CD4-positive, alpha-beta T cell treated with Interleukin-4 for 1 hour (primary cell): ENCODE measurements around the gene CNOT2.

Experiments
- DNase-seq, 2 donors: peaks; one replicate each; pipeline ENCODE4 v3.0.0-alpha.2; 2020 to 2022

The CNOT2 gene, protein sequence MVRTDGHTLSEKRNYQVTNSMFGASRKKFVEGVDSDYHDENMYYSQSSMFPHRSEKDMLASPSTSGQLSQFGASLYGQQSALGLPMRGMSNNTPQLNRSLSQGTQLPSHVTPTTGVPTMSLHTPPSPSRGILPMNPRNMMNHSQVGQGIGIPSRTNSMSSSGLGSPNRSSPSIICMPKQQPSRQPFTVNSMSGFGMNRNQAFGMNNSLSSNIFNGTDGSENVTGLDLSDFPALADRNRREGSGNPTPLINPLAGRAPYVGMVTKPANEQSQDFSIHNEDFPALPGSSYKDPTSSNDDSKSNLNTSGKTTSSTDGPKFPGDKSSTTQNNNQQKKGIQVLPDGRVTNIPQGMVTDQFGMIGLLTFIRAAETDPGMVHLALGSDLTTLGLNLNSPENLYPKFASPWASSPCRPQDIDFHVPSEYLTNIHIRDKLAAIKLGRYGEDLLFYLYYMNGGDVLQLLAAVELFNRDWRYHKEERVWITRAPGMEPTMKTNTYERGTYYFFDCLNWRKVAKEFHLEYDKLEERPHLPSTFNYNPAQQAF

DNA sequence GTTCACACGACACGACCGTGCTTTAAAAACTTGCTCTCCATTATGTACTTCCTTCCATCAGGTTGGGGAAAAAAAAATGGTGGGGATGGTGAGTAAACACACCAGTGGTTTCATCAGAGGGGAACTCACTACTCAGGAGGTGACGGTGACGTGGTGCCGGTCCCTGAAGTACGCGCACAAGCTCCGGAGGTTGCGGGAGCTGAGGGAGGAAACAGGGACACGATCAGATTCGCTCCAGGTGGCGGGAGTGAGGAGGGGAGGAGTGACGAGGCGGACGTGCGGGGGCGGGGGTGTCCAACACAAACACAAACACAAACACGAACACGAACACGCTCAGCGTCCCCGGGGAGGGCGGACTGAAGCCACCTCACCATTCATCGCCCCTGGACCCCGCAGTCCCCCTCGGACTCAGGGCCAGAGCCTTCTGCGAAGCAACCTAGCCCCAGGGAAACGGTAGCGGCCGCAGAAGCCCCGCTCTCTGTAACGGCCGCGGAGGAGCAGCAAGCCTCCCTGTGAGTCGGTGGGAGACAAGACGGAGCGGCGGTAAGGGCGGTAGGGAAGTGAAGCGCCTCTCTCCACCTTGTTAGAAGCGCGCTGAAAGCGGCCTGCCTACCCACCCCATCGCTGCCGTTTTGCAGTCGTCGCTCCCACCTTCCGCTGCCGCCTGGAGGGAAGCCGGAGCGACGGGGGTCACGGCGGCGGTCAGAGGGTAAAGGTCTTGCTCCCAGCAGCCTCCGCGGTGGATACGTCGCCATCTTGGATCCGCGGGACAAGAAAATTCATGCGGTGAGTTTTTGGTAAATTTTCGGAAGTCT, at the start of gene CNOT2:
CNOT2 (plus strand) TSS at position 739 of the 815 bp plus-strand sequence. CDS start 34,794 bp downstream, outside the sequence.
- DNase-seq: peak; percentile 89 to 90

DNA sequence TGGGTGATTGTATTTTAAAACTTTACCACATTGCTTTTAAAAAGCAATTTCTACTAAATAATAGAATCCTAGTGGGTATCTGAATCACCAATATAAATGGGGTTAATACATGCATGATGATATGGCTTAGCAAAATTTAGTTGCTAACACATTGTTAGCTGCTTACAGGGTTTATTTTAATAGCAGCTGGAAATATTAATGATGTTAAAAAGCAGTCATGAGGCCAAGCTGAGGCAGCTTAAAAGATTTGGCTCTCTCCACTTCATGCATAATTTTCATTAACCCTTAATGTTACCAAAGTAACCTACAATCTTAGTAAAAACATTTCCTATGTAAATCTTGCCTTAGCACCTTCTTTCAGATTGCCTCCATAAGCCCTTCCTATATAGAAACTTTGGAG, 49.2 kb upstream of the CNOT2 start:
- DNase-seq: no peak

DNA sequence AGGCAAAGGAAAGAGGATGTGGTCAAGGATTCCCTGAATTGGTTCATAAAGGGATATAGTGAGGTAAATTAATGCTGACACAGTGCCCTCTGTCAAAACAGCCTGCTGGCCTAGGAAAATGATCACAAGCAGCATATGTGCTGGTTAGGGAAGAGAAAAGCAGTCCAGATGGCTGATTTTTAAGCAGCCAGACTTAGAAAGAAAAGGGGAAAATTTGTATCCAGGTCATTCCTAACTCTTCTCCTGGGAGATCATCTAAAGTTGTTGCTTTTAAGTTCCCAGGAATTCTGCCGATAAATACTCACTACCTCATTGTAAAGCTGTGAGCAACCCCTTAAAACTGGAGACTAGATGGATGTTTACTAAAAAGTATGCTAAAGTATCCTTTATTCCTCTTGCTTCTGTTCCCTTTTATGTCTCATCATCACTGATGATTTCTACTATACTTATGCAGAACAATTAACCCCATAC, 46.4 kb upstream of the CNOT2 start:
- DNase-seq: no peak

DNA sequence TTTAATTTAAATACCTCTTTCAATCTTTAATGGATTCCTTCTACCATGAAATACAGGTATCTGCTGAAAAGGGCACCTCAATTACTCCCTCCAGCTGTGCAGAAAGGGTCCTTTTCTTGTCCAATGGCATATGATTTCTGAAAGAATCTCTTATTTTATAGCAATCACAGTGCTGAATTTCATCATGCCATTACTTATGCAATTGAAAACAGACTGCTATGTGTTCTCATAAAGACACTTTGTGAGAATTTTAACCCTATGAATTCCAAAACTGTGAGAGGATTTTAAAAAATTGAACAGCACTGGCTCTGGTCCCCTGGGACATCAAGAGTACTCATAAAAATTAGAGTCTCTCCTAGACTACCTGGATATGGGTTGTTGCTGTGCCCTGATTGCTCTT, 45.9 kb upstream of the CNOT2 start:
- no peak for DNase-seq

DNA sequence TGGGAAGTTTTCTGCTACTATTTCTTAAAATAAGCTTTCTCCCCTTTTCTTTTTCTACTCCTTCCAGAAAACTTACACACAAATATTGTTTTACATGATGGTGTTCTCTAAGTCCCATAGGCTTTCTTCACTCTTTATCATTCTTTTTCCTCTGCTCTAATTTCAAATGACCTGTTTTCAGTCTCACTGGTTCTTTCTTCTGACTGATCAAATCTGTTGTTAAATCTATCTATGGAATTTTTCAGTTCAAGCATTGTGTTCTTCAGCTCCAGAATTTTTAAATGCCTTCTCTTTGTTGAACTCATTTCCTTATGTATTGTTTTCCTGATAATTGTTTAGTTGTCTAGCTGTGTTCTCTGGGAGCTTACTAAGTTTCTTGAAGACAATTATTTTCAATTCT, 29.5 kb upstream of the CNOT2 start:
- DNase-seq: no peak

DNA sequence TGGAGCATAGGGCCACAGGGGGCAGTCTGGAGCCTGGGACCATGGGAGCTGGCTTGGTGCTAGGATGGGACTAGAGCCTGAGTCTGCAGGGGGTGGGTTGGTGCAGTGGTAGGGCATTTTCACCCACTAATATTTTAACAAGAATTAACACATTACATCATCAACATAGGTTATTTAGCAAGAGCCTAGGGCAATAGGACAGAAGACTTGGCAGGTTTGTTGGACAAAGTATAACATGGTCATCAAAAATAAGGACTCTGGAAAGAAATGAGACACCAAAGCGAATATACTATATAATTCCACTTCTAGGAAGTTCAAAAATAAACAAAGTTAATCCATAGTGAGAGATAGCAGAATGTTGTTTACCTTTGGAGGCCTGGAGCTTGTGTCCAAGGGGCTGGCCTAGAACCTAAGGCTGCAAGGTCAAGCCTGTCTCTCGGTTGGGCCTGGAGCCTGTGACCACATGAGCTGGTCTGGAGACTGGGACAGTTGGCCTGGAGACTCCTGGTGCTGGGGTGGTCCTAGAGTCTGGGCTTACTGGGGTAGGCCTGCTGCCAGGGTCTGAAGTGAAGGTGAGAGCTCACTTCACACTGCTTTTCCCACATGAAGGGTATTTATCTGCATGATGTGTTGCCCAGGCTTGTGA, 28.1 kb upstream of the CNOT2 start:
- no peak for DNase-seq

DNA sequence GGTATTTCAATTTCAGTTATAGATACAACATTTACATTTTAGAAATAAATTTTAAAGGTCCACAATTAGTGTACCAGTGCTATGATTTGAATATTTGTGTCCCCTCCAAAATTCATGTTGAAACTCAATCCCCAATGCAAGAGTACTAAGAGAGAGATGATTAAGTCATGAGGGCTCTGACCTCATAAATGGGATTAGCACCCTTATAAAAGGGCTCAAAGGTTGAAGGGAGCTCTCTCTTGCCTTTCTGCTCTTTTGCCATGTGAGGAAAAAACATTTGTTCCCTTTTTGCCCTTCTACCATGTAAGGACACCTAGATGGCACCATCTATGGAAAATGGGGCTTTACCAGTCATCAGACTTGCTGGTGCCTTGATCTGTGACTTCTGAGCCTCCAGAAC, 25.8 kb upstream of the CNOT2 start:
- no peak for DNase-seq

DNA sequence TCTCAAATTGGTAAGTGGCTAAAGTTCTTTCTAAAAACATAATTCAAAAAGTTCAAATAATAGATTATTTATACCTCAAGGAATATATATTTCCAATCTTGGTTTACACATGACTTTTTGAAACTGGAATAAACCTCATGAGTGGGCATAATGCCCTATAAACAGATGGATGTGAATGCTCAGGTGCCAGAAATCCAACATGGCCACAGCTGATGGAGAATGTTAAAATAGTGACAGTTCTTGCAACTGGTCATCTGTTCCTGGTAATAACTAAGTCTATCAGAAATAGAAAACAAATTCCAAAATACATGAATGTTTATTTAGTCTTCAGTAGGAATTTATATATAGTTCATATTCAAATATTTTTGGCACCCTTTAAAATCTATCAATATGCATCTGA, 21.6 kb upstream of the CNOT2 start:
- no peak for DNase-seq

DNA sequence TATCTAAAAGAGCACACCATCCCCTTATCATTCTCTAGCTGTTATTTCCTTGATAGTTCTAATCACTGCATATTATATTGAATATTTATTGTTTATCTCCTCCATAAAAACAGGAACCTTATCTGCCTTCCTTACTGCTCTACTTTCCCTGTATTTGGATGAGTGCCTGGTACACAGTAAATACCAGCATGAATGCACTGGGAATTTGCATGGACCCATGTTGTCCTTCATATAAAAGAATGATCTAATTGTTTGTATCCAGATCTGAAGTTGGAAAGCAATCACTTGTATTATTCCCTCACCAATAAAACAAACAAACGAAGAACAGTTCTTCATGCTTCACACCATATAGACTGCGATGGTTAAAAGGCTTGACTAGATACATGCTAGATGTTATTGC, 15.3 kb upstream of the CNOT2 start:
- no peak for DNase-seq

DNA sequence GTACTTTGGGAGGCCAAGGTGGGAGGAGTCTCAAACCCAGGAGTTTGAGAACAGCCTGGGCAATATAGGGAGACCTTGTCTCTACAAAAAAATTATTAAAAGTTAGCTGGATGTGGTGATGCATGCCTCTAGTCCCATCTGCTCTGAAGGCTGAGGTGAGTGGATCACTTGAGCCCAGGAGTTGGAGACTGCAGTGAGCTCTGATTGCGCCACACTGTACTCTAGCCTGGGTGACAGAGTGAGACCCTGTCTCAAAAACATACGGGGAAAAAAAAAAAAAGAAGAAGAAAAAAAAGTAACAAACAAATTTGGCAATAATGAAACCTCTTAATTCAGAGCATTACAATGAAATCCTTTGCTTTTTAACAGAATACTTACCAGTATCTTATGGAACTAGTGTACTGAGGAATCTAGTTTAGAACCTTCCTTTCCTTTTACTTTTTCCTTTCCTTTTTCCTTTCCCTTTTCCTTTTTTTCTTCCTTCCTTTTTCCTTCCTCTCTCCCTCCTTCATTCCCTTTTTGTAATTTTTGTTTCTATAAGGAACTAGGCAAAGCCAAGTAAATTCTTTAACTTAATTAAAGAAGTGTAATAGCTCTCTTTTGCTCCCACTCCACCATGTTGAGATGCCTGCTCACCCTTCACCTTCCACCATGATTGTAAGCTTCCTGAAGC, 12.2 kb upstream of the CNOT2 start:
- no peak for DNase-seq

DNA sequence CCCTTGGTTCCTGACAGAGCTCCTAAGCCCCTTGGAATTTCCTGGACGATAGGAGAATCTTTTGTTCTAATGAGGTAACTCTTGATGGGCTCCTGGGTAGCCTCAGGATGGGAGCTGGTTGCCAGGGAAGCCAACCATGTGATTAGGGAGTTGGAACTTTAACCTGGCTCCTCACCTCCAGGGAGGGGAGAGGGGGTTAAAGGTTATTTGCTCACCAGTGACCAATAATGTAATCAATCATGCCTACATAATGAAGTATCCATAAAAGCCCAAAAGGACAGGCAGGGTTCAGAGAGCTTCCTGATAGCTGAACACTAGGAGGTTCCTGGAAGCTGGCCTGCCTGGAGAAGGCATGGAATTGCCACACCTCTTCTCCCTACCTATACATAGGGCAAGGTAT, 6.2 kb upstream of the CNOT2 start:
- no peak for DNase-seq

DNA sequence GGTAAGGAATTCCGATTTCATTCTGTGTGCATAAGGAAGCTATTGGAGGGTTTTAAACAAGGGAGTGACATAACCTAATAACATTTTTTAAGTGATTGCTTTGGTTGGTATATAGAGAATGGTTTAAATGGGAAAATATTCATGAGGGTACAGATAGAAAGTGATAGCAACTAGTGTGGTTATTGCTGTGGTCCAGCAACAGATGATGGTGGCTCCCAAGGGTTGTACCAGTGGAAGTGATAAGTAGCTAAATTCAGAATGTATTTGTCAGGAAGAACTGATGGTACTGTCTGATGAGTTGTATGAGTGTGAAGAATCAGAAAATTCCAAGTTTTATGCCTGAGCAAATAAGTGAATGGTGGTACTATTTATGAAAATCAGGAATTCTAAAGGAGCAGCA, 2.6 kb upstream of the CNOT2 start:
- DNase-seq: no peak

DNA sequence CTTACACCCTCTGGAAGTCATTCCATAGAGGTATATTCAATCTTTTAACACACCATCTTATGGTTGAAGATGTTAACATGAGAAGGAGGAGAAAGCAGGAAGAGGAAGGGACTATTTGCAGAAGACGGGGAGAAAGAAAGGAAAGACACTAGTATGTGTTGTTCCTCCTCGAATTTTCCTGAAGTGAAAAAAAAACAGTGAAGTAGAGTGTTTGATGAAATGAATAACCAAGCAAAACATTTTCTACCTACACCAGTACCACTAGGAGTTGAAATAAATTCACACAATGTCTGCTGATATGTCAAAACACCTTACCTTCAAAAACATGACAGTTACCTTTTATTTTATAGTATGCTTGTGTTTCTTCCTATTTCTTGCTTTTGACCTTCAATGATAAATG, 1.4 kb upstream of the CNOT2 start:
- DNase-seq: no peak

DNA sequence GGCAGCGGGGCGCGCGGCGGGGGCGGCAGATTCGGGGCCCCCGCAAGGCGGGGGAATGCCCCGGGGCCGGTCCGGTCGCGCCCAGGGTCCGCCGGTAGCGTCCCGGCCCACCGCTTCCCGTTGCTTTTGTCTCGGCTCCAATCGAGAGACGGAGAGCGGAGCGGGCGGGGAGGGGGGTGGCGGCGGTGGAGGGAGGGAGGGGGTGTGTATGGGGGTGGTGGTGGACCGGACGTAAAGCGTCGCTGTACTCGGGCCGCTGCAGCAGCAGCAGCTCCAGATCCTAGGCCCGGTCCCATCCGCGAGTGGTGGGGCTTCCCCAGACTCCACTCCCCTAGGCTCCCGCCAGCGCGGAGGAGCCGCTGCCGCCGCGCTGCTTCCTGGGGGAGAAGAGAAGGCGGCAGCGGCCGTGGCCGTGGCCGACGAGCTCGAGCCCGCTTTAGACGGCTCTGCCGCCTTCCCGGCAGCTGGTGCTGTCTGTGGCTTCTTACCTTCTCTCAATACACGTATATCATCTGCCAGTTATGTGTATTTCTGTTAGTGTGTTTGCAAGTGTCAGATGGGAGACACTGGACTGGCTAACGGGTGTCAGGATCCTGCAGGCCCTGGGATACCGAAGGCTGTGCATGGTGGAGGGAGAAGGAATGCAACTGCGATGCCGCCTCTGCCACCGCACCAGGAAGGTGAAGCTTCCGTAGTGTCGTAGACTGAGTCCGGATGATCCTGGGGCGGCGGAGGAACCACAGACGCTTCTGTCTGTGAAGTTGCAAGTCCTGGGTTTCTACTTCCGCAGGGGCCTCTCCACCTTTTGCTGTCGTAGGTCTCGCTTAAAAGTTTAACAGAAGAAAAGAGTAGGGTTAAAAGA, 508 bp downstream of the CNOT2 start:
- DNase-seq: peak; percentile 72 to 74

DNA sequence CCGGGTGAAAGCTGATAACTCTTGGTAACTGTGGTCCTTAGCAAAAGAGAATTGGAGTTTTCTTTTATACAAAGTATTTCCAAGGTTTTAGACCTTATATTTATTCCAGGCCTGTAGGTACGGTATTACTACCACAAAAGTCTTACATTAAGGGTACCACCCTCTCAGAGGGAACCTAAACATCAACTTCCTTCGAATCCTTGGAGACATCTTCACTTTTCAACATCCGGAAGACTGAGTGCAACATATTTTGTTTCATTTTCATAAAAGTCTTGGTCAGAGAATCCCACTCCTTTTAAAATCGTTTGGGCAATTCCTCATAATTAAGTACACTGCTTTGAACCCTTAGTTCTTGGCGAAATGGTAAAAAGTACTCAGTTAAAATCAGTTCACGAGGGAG, 1.2 kb downstream of the CNOT2 start:
- DNase-seq: no peak

DNA sequence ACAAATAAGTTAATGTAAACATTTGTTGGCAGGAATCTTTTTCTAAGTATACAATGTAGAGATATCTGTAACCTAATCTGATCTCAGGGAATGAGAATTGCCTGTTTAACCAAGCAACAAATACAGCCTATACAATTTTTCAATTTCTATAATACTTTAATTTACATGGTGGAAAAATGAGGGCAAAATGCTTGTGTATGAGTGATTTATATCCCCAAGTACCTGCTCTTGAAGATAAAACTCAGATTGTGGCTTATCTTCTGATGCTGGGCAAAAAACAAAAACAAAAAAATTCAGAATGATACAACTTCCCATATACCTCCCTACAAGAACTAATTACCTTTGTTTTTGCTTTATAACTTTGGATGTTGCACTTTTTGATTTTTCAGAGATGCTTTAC, 2.2 kb downstream of the CNOT2 start:
- no peak for DNase-seq

DNA sequence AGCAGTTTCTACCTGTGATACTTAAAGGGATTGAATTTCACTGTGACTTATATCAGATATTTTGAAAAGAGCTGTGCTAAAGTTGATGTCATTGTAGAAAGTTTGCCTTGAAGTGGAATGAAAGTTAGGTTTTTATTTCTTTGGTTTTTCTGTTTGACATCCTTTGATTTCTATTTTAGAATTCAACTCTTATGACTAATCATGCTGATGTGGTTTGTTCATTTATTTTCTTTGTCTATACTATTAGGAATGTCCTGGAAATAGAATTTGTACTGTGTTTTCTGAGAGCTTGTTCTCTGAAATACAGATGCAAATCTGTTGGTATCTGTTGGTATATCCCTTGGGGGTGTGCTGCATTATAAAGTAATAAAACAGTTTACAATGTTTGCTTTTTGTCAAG, 3.3 kb downstream of the CNOT2 start:
- no peak for DNase-seq

DNA sequence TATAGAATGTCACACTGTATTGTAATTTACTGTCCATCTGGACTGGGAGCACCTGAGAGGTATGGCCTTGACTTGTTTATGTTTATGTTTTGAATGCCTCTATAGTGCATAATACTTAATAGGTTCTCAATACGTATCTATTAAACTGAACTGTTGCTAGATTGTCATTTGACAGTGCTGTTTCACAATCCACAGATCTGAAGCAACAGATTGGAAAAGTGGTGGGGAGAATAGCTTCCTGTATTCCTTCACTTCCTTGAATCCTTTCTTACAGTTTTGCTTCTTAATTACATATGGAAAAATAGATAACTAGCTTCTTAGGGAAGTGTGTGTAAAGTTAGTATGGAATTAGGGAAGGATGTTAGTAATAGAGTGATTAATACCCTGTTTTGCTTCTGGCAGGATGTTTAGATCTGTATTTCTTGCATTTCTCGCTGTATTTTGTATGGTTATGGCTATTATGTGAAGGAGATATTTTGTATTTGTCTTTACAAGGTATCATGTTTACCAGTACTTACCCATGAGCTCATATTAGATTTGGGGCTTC, 4.5 kb downstream of the CNOT2 start:
- no peak for DNase-seq

DNA sequence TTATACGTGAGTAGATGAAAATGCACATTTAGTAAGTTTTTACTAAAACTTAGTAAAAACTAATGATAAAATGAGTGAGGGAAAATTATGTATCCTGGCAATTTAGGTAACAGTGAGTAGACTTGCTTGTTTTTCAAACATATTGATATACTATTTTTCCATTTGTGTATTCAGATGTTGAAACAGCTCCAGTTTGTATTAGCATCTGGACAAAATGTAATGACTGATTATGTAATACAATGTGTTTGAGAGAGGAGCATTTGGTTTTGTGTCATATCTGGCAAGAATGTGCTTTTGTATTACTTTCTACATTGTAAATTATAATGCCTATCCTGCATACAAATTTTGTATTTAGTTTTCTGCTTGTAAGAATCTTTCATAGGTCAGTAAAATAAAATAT, 5.6 kb downstream of the CNOT2 start:
- DNase-seq: no peak

DNA sequence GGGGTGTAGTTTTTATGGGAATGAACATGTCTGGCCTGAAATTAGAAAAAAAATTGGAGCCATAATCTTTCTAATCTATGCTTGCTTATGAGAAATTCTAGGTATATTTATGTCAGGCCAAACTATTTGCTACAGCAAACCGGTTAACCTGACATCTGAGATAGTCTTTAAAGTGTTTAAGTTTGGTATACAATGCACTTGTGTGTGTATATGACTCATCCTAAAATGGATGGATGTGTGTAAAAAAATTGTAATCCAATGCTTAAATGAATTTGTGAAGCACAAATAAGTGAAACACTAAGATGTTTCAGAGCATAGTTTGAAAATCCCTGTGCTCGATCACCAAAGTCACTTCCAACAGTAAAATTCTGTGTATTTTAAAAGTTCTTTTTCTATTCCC, 6.7 kb downstream of the CNOT2 start:
- DNase-seq: no peak

DNA sequence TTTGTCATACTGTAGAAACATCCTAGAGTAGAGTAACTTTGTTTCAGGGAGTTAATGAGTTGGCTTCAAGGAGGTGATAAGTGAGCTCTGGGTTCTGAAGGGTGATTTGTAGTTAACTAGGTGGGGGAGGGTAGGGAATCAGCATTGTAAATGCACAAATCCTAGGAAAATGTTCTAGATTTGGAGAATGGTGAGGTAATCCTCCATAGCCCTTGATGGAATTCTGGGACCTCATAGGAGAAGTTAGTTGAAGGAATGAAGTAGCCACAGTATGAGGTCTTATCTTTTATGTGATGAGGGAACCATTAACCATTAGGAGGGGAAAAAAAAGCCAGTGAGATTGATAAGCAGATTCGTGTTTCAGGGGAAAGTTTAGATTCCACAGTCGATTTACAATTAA, 8.0 kb downstream of the CNOT2 start:
- no peak for DNase-seq

DNA sequence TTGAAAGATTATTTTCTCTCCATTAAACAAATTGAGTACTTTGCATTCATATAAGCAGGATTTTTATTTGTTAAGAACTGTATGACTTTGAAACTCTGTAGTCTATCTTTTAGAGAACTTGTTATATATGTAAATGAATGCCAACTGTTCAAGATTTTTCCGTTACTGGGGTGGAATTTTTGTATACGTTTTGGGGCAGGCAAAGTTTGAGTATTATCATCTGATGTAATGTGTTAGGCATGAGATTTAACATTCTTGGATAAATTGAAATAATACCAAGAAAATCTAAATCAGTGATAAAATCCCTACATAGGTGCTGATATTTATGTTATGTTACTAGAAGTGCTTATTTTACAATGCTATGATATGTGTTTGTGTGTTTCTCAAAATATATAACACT, 8.4 kb downstream of the CNOT2 start:
- DNase-seq: no peak
